NCI-H1694 treated with DMSO at 0.1 percent for 48 hours (cell line): ENCODE results near the gene PSMG3.

ENCODE experiments used
- DNase-seq: peaks from one replicate; lab custom pipeline; 2025; lab: John Stamatoyannopoulos, UW

Gene PSMG3

GRCh38 chr7:1569833-1570632 lies at the start of gene PSMG3:
PSMG3 (minus strand) TSS chr7:1570032; CDS start chr7:1569339, 693 bp downstream.
- peak; percentile 74 for DNase-seq

- no peak for DNase-seq
Measured at GRCh38 chr7:1618475-1618874, 48.6 kb upstream of the PSMG3 start.

- no peak for DNase-seq
Measured at GRCh38 chr7:1617957-1618356, 48.1 kb upstream of the PSMG3 start.

- no peak for DNase-seq
Measured at GRCh38 chr7:1616741-1617140, 46.9 kb upstream of the PSMG3 start.

- DNase-seq: peak; percentile 47
Measured at GRCh38 chr7:1611708-1612241, 41.9 kb upstream of the PSMG3 start.

- DNase-seq: no peak
Measured at GRCh38 chr7:1610678-1611302, 41.0 kb upstream of the PSMG3 start.

- no peak for DNase-seq
Measured at GRCh38 chr7:1610013-1610677, 40.3 kb upstream of the PSMG3 start.

- no peak for DNase-seq
Measured at GRCh38 chr7:1609023-1609422, 39.2 kb upstream of the PSMG3 start.

GRCh38 chr7:1608318-1608717 lies 38.5 kb upstream of the PSMG3 start:
- DNase-seq: no peak

GRCh38 chr7:1607696-1608095 lies 37.9 kb upstream of the PSMG3 start:
- DNase-seq: no peak

- no peak for DNase-seq
Measured at GRCh38 chr7:1607001-1607400, 37.2 kb upstream of the PSMG3 start.

GRCh38 chr7:1604383-1604782 lies 34.6 kb upstream of the PSMG3 start:
- DNase-seq: no peak

- no peak for DNase-seq
Measured at GRCh38 chr7:1603346-1604225, 33.8 kb upstream of the PSMG3 start.

GRCh38 chr7:1602386-1602785 lies 32.6 kb upstream of the PSMG3 start:
- no peak for DNase-seq

- DNase-seq: no peak
Measured at GRCh38 chr7:1601956-1602355, 32.1 kb upstream of the PSMG3 start.

- DNase-seq: no peak
Measured at GRCh38 chr7:1599640-1600395, 30.0 kb upstream of the PSMG3 start.

- DNase-seq: no peak
Measured at GRCh38 chr7:1598961-1599639, 29.3 kb upstream of the PSMG3 start.

GRCh38 chr7:1598286-1598685 lies 28.5 kb upstream of the PSMG3 start:
- no peak for DNase-seq

GRCh38 chr7:1597791-1598190 lies 28.0 kb upstream of the PSMG3 start:
- DNase-seq: no peak

- no peak for DNase-seq
Measured at GRCh38 chr7:1597066-1597760, 27.4 kb upstream of the PSMG3 start.
